NCI-H2227 (cell line): ENCODE measurements around the gene DAGLA.
A peak's percentile ranks its signal among the peaks of the same experiment; 100 is the strongest.

Experiments
- DNase-seq: peaks from one replicate; lab custom pipeline; 2025; ENCODE audit not compliant: unreplicated experiment; lab: John Stamatoyannopoulos, UW

DAGLA gene

DNA sequence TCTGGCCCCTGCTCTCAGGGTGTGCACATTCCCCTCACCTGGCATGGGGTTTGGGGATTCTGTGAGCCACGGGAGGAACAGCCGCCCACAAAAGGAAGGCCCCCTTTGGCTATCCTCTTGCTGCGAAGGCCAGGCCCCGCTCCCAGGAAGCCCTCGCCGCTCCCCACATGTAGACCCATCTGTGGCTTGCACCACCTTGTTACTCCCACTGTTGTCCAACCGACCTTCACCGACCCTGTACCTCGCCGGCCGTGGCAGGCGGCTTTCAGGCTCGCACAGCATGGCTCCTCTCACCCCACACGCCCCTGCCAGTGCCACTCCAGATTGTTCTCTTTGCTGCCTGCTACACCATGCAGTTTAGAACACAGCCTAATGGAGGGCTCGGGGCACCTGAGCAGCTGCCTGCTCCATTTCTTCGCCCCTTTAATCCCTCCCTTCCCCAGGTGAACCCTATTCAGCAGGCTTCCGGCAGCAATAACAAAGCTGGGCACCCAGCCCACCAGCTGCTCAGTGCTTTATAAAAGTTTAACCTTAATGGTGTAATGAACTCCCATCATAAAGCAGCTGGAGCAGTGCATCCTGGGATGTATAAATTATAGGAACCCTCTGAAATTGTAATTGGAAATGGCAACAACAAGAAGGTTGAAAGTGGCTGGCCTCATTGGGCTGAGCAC is 10.7 kb downstream of the DAGLA start:
- no peak for DNase-seq

DNA sequence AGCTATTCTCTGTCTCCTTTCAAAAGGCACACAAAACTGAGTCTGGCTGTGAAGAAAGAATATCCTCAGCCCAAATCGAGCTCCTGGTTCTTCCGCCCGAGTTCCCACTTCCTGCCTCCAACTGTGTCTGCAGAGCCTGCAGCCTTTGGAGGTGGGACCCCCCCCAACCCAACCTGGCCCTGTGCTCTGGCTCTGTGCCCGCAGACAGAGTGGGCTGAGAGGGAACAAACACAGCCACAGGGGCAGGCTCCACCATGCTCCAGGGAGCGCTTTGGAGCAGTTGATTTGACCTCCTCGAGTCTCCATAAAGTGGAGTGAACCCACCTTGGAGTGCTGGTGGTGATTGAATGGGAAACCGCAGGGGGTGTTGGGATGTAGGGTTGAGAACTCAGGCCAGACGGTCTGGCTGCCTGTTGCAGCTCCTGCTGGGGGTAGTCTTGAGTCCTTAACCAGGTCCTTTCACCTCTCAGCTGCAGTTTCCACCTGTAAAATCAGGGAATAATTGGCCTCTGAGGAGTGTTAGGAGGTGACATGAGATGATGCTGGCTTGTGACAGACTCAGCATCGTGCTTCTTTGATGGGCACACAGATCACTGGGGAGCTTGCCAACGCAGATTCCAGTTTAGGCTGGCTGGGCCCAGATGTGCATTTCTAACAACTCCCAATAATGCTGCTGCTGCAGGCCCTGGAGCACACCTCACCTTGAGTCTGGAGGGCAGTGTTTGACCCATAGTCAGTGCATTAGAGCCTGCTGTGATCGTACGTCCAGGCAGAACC is 11.4 kb downstream of the DAGLA start:
- no peak for DNase-seq

DNA sequence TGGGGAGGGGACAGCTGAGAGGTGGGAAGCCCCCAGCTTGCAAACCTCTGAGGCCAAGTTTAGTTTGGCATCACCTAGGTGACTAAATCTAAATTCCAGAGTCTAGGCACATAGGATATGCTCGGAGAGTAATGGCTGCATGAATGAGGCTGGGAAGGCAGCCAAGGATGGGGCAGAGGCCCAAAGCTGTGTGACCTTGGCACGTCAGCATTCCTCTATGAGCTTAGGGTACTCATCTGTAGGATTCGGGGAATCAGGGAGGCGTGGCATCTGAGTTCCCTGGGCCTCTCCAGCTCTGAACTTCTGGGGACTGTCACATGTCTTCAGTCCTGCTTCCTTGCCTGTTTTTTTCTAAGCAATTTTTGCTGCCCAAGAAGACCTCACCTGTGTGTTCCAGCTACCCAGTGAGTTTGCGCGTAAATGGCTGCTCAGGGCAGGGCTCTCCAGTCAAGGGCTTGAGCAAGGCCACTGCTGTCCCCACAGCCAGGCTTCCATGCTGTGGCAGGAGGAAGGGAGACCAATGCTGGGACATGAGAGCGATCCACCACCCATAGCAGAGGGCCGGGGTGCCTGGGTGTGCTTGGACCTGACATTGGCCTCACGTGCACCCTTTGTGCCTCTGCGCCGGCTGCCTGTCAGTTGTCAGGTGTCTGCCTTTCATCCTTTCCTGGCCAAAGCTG is 13.9 kb downstream of the DAGLA start:
- DNase-seq, result no peak

DNA sequence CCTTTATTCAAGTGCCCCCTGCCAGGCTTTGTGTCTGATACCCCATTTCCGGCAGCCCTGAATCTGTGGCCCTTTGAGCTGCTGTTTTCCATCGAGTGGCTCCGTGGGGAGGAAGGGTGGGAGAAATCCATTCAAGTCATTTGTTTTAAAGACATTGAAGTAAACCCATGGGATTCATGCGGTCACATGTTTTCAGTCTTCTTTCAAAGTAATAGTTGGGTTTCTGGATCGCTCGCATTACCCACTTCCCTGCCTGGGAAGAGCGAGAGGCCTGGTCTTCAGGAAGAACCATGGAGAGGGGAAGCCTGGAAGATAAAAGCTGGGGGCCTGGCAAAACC is 14.4 kb downstream of the DAGLA start:
- no peak for DNase-seq

DNA sequence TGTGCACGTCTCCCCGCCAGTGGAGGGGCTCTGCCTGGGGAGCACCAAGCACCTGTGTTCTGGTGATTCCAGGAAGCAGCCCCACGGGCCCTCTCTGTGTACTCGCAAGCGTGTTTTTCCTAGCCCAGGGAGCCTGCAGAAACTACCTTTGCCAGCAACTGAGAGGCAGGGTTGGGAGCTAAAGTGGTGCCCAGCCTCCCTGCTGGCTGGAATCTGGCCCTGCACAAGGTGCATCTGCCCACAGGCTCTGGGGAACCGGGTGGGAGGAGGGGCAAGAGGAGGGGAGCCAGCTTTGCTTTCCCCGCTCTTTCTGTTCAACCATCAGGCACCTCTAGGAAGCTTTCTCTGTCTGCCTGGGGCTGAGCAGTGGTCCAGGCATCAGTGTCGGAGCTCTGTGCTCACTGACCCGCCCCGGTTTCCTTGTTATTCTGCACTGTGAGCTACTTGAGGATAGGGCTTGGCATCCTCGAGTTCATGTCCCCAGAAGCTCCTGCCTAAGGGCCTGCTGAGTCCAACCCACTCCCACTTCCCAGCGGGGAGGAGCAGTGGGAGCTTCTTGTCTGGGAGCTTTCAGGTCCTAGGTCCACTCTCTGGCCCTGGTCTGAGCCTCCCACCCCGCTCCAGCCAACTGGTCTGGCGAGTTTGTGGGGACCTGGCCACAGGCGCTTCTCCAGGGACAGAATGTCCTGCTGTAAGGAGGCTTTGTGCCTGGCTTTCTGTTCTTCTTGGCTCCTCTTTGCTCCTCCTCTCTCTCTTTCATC is 14.9 kb downstream of the DAGLA start:
- no peak for DNase-seq

DNA sequence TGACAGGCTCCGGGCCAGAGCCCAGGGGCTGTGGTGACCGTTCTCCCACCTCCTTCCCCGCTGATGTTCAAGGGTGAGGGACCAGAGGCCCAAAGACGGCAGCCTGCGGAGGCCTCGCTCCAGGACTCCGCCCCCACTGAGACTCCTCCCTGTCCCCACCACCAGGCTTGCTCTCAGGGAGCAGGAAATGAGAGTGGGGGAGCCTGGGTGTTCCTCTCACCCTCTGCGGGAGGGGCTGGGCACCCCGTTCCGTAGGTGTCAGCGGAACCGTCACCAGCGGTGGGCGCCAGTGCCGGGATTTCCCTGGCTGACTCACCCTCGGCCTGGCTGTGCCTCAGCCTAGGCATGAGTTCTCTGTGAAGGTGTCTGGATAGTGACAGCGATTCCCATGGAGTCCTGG is 15.7 kb downstream of the DAGLA start:
- DNase-seq, result no peak

DNA sequence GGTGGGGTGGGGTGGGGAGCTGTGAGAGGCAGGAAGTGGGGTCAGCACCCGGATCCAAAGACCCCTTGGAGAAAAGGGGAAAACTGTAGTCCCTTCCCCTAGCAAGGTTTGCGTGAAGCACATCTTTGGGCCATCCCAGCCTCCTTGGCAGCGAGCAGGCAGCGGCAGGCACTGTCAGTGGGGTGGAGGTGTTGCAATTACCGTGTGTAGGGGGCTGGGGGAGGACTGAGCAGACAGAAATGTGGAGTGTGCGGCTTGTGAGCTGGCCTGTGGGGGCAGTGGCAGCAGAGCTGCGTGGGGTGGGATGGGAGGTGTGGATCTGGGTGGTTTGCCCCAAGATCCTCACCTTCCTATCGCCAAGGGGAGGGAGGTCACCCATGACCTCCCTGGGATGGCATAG is 16.4 kb downstream of the DAGLA start:
- DNase-seq, result no peak

DNA sequence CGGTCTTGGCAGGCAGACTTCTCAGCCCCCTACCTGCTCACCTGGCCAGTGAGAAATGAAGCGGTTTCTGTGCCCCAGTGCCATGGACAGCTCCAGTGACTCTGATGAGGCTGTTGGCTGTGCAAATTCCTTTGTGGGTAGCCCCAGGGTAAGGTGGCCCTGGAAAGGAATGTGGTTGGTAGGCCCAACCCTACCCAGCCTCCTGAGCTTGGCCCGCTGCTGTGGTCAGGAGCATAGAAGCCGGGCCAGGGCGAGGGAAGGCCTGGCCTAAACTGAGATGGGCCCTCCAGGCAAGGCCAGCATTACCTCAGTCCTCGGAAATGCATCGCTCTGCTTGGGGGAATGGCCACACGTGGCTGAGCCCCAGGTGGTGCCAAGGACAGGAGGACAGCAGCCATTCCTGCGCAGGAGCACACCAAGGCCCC is 16.9 kb downstream of the DAGLA start:
- DNase-seq, result no peak

DNA sequence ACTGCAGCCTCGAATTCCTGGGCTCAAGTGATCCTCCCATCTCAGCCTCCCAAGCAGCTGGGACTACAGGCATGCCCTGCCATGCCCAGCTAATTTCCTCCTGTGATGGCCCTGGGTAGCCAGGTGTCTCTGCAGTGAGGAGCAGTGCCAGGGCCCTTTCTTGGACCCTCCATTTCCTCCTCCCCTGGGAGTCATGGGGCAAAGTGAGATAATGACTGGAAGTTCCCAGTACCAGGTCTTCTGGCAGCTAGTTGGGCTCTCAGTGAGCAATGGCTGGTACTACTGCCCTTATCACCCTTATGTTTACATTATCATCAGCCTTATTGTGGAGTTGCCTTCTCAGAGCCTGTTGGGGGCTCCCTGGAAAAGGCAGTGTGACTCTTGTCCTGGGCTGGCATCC is 17.6 kb downstream of the DAGLA start:
- no peak for DNase-seq

DNA sequence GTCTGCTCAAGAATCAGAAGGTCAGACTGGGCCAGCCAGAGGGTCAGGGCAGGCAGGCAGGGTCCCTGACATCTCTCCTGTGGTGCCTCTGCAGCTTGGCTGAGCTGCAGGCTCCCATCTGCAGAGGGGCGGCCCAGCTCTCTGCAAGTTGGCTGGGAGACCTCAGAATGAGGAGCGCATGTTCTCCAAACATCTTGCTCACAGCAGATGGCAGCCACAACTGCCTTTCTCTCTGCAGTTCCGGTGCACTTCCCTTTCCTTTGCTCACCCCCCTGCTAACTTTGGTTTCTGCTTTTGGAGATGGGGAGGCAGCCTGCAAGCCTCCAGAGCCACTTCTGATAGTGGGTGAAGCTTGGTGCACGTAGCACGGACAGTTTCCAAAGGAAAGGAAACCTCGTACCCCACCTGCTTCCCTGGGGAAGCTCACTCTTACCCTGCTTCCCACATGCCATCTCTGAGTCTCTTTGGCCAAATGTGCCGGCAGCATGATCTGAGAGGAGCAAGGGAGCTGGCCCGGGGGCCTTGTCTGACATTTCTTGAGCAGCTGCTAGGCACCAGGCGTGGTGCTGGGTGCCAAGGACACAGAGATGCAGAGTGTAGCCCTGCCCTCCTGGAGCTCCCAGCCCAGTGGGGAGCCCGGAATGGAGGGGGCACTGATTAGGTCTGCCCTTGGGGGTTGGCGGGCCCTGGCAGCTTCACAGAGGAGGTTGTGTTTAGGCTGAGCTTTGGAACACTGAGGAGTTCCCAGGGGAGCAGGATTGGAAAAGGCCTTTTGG is 18.2 kb downstream of the DAGLA start:
- no peak for DNase-seq

DNA sequence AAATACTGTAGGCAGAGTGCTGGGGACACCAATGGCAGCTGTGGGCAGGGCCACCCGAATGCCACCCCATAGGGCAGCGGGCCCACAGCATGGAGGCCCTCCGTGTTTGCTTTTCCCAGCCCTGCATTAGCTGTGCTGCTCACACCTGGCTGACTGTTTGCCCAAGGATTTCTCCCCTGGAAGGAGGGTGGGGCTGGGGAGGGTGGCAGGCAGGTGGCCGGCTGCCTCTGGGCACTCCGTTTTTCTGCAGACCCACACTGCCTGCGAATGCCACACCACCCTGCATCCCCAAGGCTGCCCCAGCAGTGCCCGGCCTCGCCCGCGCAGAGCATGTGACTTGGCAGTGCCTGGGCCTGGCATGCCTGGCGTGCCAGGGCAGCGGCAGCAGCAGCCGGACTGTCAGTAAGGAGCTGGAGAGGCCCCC is 19.6 kb downstream of the DAGLA start:
- no peak for DNase-seq

DNA sequence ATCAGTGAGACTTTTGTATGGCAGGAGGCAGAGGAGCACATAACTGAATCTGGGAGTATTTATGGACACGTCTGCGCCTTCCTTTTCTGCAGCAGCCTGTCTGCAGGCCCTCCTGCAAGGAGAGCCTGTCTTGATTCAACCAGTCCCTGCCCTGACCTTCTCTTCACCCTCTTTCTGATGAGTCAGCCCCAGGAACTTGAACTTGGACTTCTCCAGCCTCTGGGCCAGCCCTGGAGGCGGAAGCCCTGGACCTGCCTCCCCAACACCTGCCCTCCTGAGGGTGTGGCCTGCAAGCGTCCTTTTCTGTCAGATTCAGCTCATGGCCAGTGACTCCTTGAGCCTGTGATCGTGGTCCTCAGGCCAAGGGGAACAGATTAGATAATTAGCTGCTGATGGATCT is 20.0 kb downstream of the DAGLA start:
- no peak for DNase-seq

DNA sequence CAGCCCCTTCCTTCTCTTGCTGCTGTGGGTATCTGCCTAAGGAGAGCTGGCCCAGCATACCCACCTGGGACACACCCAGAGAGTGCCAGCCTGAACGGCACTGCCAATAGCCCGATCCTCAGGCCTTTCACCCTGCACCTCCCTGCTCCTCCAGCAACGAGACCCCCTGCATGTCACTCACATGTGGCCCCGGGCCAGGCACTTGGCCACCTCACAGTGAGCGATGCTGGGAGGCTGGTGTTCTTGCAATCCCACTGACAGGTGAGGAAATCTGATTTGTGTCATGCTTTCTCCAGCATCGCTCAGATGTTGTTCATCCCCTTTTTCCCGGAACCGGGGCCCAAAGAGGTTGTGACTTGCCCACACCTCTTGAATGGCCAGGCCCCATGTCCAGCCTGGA is 20.5 kb downstream of the DAGLA start:
- DNase-seq, result no peak

DNA sequence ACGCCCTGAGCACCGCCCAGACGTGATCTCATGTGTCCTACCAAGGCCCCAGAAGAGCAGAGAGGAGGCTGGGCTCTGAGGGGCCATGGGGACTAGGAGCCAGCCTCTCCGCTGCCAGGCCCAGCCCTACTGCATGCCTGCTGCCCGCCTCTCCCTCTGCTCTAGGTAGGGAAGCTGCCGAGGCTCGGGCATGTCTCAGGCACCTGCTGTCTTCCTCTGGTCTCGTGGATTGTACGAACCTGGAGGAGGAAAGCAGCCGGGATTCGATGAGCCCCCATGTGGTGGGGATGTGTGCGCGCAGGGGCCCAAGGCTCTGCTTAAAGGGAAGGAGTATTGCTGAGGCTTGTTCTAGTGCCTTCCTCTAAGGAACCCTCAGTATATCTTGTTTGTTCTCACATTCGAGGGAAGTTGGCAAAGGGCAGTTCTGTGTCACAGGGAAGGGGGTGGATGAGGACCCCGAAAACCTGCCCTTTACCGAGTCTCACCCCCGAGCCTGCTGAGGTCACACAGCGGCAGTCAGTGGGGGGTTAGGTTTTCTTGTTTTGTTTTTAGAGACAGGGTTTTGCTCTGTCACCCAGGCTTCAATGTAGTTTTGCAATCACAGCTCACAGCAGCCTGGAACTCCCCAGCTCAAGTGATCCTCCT is 21.2 kb downstream of the DAGLA start:
- DNase-seq, result peak; percentile 68

DNA sequence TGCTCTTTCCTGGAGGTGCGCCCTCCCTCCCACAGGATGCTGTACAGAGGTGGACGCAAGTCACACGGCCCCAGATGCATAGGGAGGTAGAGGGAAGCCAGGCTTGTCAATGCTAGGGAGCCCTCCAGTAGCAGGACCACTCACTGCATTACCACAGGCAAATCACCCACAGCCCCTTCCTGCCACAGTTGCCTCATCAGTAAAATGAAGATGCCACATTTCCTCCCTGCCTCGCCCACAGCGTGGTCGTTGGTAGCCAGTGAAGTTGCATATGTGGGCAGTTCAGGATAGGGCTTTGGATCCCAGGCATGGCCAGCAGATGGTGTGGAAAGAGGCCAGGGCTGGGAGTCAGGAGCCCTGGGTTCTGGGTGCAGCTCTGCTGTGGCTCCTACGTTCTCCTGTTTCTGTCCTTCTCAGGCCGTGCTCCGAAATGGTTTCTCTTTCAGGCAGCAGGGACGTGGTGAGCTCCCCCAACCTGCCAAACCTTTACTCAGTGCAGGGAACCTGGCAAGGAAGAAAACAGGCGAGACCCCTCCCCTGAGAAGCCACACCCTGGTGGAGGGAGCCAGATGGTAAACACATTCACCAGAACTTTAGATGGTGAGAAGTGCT is 22.6 kb downstream of the DAGLA start:
- no peak for DNase-seq

DNA sequence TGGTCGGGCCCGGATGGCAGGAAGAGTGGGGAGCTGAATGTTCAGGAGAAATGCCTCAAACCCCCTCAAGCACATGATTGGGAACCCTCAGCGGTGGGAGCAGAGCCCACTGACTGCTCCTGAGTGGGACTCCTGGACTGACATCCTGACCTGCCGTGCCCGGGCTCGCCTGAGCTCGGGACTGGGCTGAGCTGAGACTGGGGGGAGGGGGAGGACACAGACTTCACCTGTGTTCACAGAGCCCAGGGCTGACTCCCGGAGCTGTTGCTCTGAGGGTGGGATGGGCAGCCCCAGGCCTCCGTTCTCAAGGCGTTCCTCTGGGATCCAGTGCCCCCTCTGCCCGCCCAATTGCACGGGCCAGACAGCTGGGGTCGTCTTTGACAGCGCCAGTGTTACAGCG is 24.6 kb downstream of the DAGLA start:
- no peak for DNase-seq

DNA sequence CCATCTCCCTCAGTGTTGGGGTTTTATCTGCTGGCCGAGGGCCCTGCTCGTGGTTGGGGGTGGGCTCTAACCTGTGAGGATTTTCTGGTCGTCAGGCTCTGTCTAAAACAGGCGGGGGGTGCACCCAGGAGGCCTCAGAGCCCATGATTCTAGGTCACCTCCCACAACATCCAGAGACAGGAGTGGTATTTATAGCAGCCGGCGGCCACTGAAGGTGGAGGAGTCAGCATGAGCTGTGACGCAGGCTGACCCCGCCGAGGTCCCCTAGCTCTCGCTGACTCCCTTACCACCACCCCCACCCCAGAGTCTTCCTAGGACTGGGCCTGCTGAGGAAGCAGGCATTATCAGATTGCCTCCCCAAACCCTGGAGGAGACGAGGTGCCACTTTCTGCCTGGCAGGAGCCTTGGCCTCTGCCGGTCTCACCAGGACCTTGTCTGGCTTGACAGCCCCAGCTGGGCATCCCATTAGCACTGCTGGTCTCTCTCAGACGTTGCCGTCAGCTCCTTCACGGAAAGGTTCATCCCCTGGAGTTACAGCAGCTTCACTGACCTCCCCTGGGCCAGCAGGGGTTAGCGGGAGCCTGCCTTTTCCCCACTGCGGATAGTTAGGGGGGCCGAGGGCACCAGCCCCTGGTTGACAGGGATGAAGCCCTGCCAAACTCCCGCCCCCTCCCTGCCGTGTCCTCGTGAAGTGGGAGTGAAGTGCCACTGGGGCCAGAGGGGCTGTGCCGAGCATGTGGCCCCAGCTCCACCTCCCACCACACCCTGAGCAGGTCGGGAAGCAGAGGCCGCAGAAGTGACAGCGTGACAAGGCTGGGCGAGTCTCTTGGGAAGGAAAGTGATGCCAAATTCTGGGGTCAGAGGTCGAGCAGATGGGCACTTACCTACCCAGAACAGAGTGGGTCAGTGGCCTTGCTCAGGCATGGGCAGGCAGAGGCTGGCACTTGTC is 26.5 kb downstream of the DAGLA start:
- DNase-seq, result no peak

DNA sequence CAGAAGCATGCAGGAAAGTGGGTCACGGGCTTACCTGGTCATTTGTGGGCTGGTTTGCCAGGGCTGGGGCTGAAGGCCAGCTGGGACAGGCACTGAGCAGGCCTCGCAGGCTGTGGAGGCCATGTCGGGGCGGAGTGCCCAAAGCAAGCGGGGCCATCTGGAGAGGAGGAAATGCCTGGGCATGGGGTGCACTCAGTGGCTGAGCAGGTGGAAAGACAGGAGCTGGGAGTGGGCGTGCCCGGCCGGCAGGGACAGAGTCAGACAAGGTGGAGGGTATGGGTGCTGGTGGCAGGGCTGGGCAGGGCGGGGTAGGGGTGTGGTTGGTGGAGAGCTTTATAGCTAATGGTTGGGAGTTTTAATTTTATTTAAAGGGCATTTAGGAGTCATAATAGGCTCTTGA is 27.4 kb downstream of the DAGLA start:
- DNase-seq, result no peak

DNA sequence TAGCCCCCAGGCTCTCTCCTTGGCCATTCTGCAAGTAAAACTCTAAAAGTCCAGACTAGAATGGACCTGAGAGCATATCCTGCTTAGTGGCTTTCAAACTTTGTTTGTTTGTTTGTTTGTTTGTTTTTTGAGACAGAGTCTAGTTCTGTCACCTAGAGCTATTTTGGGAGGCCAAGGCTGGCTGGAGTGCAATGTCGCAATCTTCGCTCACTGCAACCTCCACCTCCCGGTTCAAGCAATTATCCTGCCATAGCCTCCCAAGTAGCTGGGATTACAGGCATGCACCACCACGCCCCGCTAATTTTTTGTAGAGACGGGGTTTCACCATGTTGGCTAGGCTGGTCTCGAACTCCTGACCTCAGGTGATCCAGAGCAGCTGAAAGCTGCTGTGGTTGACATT is 28.9 kb downstream of the DAGLA start:
- no peak for DNase-seq
